HG02623 (cell line): ENCODE data around the gene PLEKHH2.

ENCODE experiments used
- ATAC-seq: cut with Tn5 transposase; IDR thresholded peaks from one replicate; pipeline ENCODE4 v1.9.1; 2021; ENCODE audit warnings: moderate library complexity; ENCODE audit not compliant: unreplicated experiment

The PLEKHH2 gene

GRCh38 chr2:43806719-43807031, 169.6 kb downstream of the PLEKHH2 start:
- no peak for ATAC-seq

- ATAC-seq = no peak
Measured at GRCh38 chr2:43810452-43810851, 173.4 kb downstream of the PLEKHH2 start.

- no peak for ATAC-seq
Measured at GRCh38 chr2:43810888-43811287, 173.8 kb downstream of the PLEKHH2 start.

GRCh38 chr2:43812006-43812405, 174.9 kb downstream of the PLEKHH2 start:
- ATAC-seq = no peak

- no peak for ATAC-seq
Measured at GRCh38 chr2:43812947-43813346, 175.9 kb downstream of the PLEKHH2 start.

GRCh38 chr2:43814711-43815110, 177.7 kb downstream of the PLEKHH2 start:
- ATAC-seq = no peak
